ENCODE data around the gene FFAR4.

- no peak for TF ChIP-seq POLR2AphosphoS5 (IDR thresholded peaks at IDR 0.05)
- no peak for TF ChIP-seq CTCF (IDR thresholded peaks at IDR 0.05)
- TF ChIP-seq POLR2A (IDR thresholded peaks at IDR 0.05; ENCODE audit: low read depth), result no peak
These were observed 12.2 kb upstream of the FFAR4 start for GRCh38 chr10:93554316-93554663.

Data from esophagus muscularis mucosa (tissue), 3 donors.